K562 treated with DMSO at 1 percent for 48 hours (cell line): Measurements from ENCODE around the gene EIF2D. TPM values are rescaled to one million over a fixed set of nuclear protein-coding genes. Genes with fewer than 3 reads are reported as not detected.

Experiments
- total RNA-seq: library from RNA; unstranded; fragments of 300-600 nt; gene quantifications from 2 replicates; pipeline ENCODE4 v1.2.3, GENCODE V29; 2022; ENCODE audit warnings: low replicate concordance; ENCODE audit errors: extremely low read depth

EIF2D gene
- total RNA-seq: not detected in 2 replicates

GRCh38 chr1:206612129-206612876, at the start of gene EIF2D:
EIF2D (minus strand) TSS chr1:206612465; CDS start chr1:206612342, 123 bp downstream.

GRCh38 chr1:206635080-206635977, 23.1 kb upstream of the EIF2D start, which contains the start of gene DYRK3:
DYRK3 (plus strand) TSS chr1:206635536; CDS start chr1:206635704, 168 bp downstream.

Other genes starting within 250 kb of the EIF2D start
- not detected in 2 replicates for gene IKBKE, start 142.0 kb downstream of the EIF2D start, total RNA-seq
- gene RASSF5, start 104.9 kb downstream of the EIF2D start, total RNA-seq: 105 TPM in 1 of 2 replicates, not detected in the other
- gene DYRK3, start 23.1 kb upstream of the EIF2D start, total RNA-seq: not detected in 2 replicates
- not detected in 2 replicates for gene MAPKAPK2, start 72.4 kb upstream of the EIF2D start, total RNA-seq
- not detected in 2 replicates for gene IL19, start 158.3 kb upstream of the EIF2D start, total RNA-seq
- not detected in 2 replicates for gene IL10, start 160.0 kb upstream of the EIF2D start, total RNA-seq